Mesenteric fat pad (tissue), 1 donor: ENCODE measurements around the gene ZDHHC14. TPM values are rescaled to one million over a fixed set of nuclear protein-coding genes. Genes with fewer than 3 reads are reported as not detected.

ENCODE experiments used
- DNase-seq: peaks from one replicate; pipeline ENCODE4 v3.0.0-alpha.2; 2020; ENCODE audit warnings: low spot score
- total RNA-seq: library from RNA; stranded (reverse); fragmentation: NEBNext Ultra II Directional; extraction: Animal tissue kit (Norgen Biotek cat#: 25700); gene quantifications from one replicate; pipeline ENCODE4 v1.2.1, GENCODE V29; 2021
- donor health status: DM: yes; HTN: yes; CAD: no.

Gene ZDHHC14
- total RNA-seq, 1 donor from 2014 or later: 8.5 TPM

- peak; percentile 6 for DNase-seq
These were observed 149.1 kb downstream of the ZDHHC14 start for GRCh38 chr6:157530126-157530525.

DNA sequence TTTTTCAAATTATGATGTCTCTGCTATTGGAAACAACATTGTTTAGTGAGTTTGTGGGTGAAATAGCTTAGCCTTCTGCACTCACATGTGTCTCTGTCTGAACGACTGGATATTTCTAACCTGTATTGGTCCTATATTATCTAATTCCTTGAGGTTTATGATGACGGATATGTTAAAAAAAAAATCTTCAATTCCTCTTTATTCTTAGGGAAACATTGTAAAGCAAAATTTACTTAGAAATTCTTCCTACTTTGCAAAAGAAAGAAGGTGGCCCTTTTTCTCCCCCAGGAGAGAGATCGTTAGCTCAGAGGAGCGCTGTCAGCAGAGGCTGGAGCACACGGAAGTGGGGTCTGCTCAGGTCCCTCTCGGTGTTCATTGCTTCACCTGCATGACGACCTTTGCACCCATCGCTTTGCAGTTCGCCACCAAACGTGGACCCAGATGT is 149.8 kb downstream of the ZDHHC14 start:
- no peak for DNase-seq

GRCh38 chr6:157531169-157531985 is 150.4 kb downstream of the ZDHHC14 start:
- peak; percentile 88 for DNase-seq

- peak; percentile 78 for DNase-seq
These were observed 151.0 kb downstream of the ZDHHC14 start for GRCh38 chr6:157531986-157532365.

GRCh38 chr6:157533048-157533871 is 152.3 kb downstream of the ZDHHC14 start:
- peak; percentile 33 for DNase-seq

DNA sequence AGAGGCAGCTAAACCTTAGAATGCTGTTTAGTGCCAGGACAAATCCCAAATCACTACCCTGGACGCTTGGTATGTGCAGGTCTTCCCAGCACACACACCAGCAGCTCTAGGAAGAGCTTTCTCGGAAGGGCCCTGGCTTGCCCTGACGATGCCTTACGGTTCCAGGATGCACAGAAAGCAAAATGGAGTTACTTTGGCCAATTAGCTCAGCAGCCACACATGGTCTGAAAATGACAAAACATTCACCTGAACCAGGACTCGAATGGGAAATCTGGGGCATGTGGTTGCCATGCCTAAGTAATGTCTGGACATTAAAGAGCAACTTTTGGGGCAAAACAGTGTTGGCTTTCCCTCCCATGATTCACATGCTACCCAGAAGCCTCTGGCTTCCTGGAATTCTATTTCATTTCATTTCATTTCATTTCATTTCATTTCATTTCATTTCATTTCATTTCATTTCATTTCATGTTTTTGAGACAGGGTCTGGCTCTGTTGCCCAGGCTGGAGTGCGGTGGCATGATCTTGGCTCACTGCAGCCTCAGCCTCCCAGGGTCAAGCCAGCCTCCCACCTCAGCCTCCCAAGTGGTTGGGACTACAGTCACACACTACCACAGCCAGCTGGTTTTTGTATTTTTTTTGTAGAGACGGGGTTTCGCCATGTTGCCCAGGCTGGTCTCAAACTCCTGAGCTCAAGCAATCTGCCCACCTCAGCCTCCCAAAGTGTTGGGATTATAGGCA is 153.3 kb downstream of the ZDHHC14 start:
- DNase-seq: peak; percentile 41

DNA sequence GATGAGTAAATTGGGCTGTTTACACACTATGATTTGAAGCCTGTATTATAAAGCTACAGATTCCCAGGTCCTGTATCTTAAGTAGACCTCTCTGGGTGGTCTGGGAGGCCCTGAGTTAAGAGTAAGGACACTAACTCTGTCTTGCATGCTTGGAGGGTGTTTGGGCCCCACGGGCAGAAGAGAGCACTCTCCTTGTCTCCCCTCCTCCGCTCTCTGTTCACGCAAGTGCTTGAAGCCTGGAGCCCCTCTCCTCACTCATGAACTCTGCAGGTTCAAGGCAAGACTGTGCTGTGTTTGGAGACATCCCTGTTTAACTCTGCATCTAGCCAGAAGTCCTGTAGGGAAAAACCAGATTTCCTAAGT is 154.0 kb downstream of the ZDHHC14 start:
- DNase-seq: no peak

DNA sequence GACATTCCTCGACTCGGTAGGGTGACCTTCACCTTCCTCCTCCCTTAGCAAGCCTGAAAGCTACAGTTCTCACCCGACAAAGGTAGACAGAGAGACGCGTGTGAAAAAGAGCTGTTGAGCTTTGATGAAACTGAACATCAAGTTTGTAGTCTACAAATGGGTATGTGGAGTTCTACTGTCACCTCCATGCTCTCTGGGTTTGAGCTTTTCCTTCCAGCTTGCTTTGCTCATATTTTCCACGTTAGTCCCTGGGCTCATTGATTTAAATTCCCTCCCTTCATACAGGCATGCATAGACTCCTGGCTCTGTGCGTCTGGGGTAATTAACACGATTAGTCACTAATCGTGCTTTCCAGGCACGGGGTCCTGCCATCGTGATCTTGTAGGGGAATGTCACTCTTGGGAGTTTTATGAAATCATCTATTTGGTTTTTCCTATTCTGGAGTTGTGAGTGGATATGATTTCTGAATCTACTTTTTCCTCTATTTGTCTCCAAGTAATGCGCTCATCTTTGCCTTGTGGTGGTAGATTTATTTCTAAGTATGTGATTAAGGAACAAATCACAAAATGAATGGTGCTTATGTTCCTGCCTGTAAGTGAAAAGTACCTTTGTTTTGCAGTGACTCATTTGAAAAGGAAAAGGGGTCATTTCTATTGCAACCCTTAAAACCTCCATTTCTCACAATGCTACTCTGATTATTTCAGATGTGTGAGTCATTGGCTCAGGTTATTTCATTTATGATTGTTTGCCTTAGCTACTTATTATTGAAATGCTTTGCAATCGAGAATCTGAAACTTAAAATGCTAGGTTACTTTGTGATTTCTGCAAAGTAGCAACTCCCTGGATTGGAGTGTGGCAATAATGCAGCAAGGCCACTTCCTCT is 154.6 kb downstream of the ZDHHC14 start:
- no peak for DNase-seq

DNA sequence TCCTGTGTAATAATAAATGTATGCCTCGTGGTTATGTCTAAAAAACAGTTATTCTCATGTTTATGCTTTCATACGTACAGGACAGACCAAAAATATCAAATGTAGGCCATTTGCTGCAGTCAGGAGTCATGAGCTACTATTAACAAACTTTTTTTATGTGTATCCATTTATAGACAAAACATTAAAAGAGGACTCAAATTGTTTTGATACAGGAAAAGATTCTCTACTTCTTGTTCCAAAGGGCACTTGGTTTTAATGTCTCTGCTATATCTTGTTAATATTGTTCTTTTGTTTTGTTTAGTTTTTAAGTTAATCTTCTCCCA is 155.2 kb downstream of the ZDHHC14 start:
- DNase-seq: no peak

- peak; percentile 24 for DNase-seq
These were observed 156.6 kb downstream of the ZDHHC14 start for GRCh38 chr6:157537556-157537955.

GRCh38 chr6:157538168-157538567 is 157.2 kb downstream of the ZDHHC14 start:
- peak; percentile 65 for DNase-seq

- peak; percentile 59 for DNase-seq
These were observed 157.7 kb downstream of the ZDHHC14 start for GRCh38 chr6:157538698-157539097.

GRCh38 chr6:157539421-157539822 is 158.4 kb downstream of the ZDHHC14 start:
- DNase-seq: peak; percentile 45

- peak; percentile 65 for DNase-seq
These were observed 159.1 kb downstream of the ZDHHC14 start for GRCh38 chr6:157539900-157540752.

DNA sequence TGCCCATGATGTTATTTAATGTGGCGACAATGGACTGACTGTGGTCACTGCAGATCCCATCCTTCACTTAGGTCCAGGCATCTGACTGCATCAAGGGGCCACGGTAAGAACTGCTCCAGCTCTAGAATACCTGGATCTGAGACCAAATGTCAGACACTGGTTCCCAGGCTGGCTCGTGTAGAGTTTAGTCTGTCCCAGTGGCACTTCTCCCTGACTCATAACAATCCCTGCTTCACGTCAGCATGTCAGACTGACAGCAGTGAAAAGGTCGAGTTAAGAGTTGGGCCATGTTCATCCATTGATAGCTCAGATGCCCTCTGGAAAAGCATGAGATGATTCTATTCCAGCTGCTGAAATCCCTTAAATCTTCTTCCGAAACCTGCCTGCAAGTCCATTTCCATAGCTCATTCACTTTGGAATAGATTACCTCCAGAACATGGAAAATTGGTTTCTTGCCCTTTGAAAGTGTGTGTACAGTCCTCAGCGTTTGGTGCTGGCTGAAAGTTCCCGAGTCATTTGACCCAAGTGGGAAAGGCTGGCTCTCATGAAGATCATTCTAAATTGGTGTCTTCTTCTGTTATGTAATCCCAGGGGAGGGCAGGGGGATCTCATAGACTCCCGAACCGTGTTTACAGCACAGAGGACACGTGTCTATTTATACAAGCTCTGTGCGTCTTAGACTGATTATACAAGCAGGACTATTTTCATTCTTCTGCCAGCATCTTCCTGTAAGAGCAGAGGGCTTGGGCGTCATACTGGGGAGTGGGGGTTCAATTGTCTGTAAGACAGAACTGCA is 160.8 kb downstream of the ZDHHC14 start:
- peak; percentile 28 for DNase-seq

DNA sequence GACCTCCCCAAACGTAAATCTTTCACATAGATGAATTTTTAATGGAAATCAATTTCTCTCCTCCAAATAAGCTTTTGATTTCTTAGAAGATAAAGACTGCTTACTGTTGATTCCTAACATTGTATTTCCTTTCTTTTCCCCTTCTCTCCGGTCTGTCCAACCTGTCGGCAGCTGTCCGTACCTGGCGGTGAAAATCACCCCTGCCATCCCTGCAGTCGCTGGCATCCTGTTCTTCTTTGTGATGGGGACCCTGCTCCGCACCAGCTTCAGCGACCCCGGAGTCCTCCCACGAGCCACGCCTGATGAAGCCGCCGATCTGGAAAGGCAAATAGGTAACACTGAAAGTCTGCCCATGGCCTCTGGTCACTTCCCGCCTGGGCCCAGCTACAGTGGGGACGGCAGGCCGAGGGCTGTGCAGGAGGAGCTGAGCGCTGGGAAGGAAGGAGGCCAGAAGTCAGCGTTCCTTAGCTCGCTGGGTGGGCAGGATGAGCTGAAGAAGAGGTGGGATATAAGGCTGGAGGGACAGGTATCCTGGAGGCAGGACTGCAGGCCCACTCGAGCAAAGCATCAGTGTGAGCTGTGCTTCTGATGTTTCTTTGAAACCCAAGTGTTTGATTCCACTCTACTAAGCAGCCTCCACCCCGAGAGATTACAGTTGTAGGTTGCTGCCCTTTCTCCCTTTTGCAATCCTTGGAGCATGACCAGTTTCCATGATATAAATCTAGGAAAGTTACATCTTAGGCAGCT is 161.6 kb downstream of the ZDHHC14 start:
- peak; percentile 81 for DNase-seq

- no peak for DNase-seq
These were observed 165.3 kb downstream of the ZDHHC14 start for GRCh38 chr6:157546321-157546720.

DNA sequence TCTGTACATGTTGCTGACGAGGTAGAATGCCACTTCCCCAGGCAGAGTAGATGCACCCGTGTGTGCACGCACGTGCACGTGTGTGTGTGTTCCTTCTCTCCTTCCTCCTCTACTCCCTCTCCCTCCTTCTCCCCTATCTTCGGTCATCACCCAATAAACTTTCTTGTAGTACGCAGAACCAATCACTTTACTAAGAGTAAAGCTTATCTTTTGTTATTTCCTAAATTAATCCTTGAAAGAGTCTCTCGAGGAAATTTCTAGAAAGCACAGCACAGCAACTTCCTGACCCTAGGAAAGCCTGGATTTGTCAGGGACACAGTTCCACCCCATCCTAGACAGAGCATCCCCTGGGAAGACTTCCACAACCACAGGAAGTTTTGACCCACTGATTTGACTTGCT is 166.1 kb downstream of the ZDHHC14 start:
- peak; percentile 35 for DNase-seq
